ENCODE measurements around the gene CLRN3. TPM values are rescaled to one million over a fixed set of nuclear protein-coding genes. Genes with fewer than 3 reads are reported as not detected.

CLRN3 gene
- total and polyA plus RNA-seq, 4 donors: 6.3 TPM; not detected in 3

DNA sequence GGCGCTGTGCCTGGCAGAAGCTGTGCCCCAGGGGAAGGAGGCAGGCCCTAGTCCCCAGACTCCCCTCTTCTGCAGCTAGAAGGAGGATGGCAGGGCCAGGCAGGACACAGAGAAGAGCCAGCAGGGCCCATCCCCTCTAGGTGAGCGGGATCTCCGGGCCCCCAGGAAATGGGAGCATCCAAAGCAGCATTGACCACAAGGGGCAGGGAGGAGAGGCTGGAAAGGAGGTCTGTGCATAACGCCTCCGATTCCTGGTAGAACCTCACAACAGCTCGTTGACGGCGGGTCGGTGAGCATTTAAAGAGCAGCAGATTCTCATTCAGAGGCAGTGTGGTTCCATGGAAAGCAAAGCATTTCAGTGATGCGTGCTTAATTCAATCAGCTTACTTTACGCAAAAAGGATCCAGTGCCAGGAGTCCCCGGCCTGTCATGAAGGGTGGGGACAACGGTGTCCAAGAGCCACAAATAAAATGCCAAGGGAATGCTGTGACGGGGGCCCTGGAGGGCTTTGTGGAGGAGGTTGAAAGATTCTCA lies 41.0 kb downstream of the CLRN3 start:
- Histone ChIP-seq H3K27me3 (ENCODE audit: control insufficient read depth in 1 of 2, insufficient read depth in 2 of 2, low read length in 1 of 2) (no peaks in the 10 kb centered on the region), H3K27ac (ENCODE audit: low read depth in 1 of 2, low read length in 2 of 2) (no peak overlapping the region), H3K4me1 (ENCODE audit: control insufficient read depth in 1 of 2, insufficient read depth in 2 of 2, low read length in 2 of 2) (no peaks in the 10 kb centered on the region), H3K9me3 (ENCODE audit: control insufficient read depth, low read length) (no peaks in the 10 kb centered on the region), H3K36me3 (ENCODE audit: control insufficient read depth in 1 of 2, insufficient read depth in 2 of 2, low read length in 1 of 2) (no peaks in the 10 kb centered on the region), H3K4me3 (ENCODE audit: low read length in 2 of 2) (no peak overlapping the region)
- DNase-seq (no peak), ATAC-seq (ENCODE audit: low FRiP score) (no peak)
- 73 to 75% methylated on average over 14 of the region's 14 CpGs for WGBS, 2 donors
- intact Hi-C loops (cut with DNase I): no loop called here

- intact Hi-C loops (cut with DNase I): no loop called here
These were observed 41.8 kb downstream of the CLRN3 start for GRCh38 chr10:127850944-127851343.

DNA sequence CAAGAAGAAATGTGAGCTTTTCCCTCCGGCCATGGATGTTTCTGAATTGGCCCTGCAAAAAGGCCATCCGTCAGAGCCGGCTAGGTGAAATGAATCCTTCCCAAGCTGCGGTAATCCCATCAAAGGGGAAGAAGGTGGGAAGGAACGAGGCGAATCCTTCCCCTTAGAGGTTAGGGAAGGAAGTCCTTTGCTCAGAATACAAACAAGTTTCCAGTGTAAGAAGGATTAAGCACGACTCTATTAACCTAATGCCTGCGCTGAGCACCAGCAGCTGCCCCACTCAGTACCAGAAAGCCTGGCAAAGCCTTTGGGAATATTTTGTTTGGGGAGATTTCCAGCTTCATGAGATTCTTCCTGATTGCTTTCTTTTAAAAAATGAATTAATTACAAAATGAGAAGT lies 42.8 kb downstream of the CLRN3 start:
- ATAC-seq (ENCODE audit: low FRiP score) (no peak), DNase-seq (no peak)
- H3K36me3 ChIP-seq (ENCODE audit: control insufficient read depth in 1 of 2, insufficient read depth in 2 of 2, low read length in 1 of 2): no peaks in the 10 kb centered on the region
- no peak overlapping the region for H3K4me3 ChIP-seq (ENCODE audit: low read length in 2 of 2)
- intact Hi-C loops (cut with DNase I): no loop called here
- 42 to 50% methylated on average over 8 of the region's 8 CpGs for WGBS, 2 donors
- no peak overlapping the region for H3K27ac ChIP-seq (ENCODE audit: low read depth in 1 of 2, low read length in 2 of 2)
- H3K9me3 ChIP-seq (ENCODE audit: control insufficient read depth, low read length): no peaks in the 10 kb centered on the region
- H3K4me1 ChIP-seq (ENCODE audit: control insufficient read depth in 1 of 2, insufficient read depth in 2 of 2, low read length in 2 of 2): no peaks in the 10 kb centered on the region
- no peaks in the 10 kb centered on the region for H3K27me3 ChIP-seq (ENCODE audit: control insufficient read depth in 1 of 2, insufficient read depth in 2 of 2, low read length in 1 of 2)

More at GRCh38 chr10:127850944-127851343, 41.8 kb downstream of the CLRN3 start:
- Histone ChIP-seq H3K27ac (ENCODE audit: low read depth in 1 of 2, low read length in 2 of 2) (no peak overlapping the region), H3K4me3 (ENCODE audit: low read length in 2 of 2) (no peak overlapping the region), H3K36me3 (ENCODE audit: control insufficient read depth in 1 of 2, insufficient read depth in 2 of 2, low read length in 1 of 2) (no peaks in the 10 kb centered on the region), H3K9me3 (ENCODE audit: control insufficient read depth, low read length) (no peaks in the 10 kb centered on the region), H3K4me1 (ENCODE audit: control insufficient read depth in 1 of 2, insufficient read depth in 2 of 2, low read length in 2 of 2) (no peaks in the 10 kb centered on the region), H3K27me3 (ENCODE audit: control insufficient read depth in 1 of 2, insufficient read depth in 2 of 2, low read length in 1 of 2) (no peaks in the 10 kb centered on the region)
- no peak for ATAC-seq (ENCODE audit: low FRiP score)
- WGBS, 2 donors: 64 to 76% methylated on average over 10 of the region's 10 CpGs
- no peak for DNase-seq

- Histone ChIP-seq H3K9me3 (ENCODE audit: control insufficient read depth, low read length) (no peaks in the 10 kb centered on the region), H3K4me3 (ENCODE audit: low read length in 2 of 2) (no peak overlapping the region), H3K36me3 (ENCODE audit: control insufficient read depth in 1 of 2, insufficient read depth in 2 of 2, low read length in 1 of 2) (no peaks in the 10 kb centered on the region), H3K4me1 (ENCODE audit: control insufficient read depth in 1 of 2, insufficient read depth in 2 of 2, low read length in 2 of 2) (no peaks in the 10 kb centered on the region), H3K27me3 (ENCODE audit: control insufficient read depth in 1 of 2, insufficient read depth in 2 of 2, low read length in 1 of 2) (no peaks in the 10 kb centered on the region), H3K27ac (ENCODE audit: low read depth in 1 of 2, low read length in 2 of 2) (no peak overlapping the region)
- intact Hi-C loops (cut with DNase I): no loop called here
- ATAC-seq (ENCODE audit: low FRiP score) (no peak), DNase-seq (no peak)
- 89 to 94% methylated on average over 8 of the region's 8 CpGs for WGBS, 2 donors
These were observed 43.5 kb downstream of the CLRN3 start for GRCh38 chr10:127849224-127849623.

GRCh38 chr10:127848226-127848625 lies 44.5 kb downstream of the CLRN3 start:
- intact Hi-C loops (cut with DNase I): no loop called here
- H3K27me3 ChIP-seq (ENCODE audit: control insufficient read depth in 1 of 2, insufficient read depth in 2 of 2, low read length in 1 of 2): no peaks in the 10 kb centered on the region
- no peak for ATAC-seq (ENCODE audit: low FRiP score)
- H3K4me1 ChIP-seq (ENCODE audit: control insufficient read depth in 1 of 2, insufficient read depth in 2 of 2, low read length in 2 of 2): no peaks in the 10 kb centered on the region
- 86 to 92% methylated on average over 6 of the region's 6 CpGs for WGBS, 2 donors
- H3K36me3 ChIP-seq (ENCODE audit: control insufficient read depth in 1 of 2, insufficient read depth in 2 of 2, low read length in 1 of 2): no peaks in the 10 kb centered on the region
- no peak overlapping the region for H3K27ac ChIP-seq (ENCODE audit: low read depth in 1 of 2, low read length in 2 of 2)
- DNase-seq: no peak
- no peak overlapping the region for H3K4me3 ChIP-seq (ENCODE audit: low read length in 2 of 2)
- H3K9me3 ChIP-seq (ENCODE audit: control insufficient read depth, low read length): no peaks in the 10 kb centered on the region

DNA sequence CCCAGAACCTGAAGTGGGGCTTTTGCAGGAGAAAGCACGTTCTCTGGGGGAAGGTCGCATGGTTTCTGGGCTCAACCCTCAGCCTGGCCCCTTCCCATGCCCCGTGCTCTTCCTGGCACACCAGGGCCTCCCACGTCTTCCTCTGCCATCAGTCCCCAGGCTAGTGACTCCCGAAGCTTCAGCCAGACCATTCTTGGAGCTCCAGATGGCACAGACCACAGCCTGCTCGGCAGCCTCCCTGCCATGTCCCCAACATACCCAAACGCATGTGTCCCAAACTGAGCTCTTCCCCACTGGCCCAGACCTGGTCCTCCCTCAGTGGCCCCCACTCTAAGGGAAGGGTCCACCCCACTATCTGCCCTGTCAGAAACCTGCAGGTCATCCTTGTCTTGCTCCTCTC lies 47.0 kb downstream of the CLRN3 start:
- Histone ChIP-seq H3K4me1 (ENCODE audit: control insufficient read depth in 1 of 2, insufficient read depth in 2 of 2, low read length in 2 of 2) (no peaks in the 10 kb centered on the region), H3K27ac (ENCODE audit: low read depth in 1 of 2, low read length in 2 of 2) (no peak overlapping the region), H3K4me3 (ENCODE audit: low read length in 2 of 2) (no peak overlapping the region), H3K27me3 (ENCODE audit: control insufficient read depth in 1 of 2, insufficient read depth in 2 of 2, low read length in 1 of 2) (no peaks in the 10 kb centered on the region), H3K9me3 (ENCODE audit: control insufficient read depth, low read length) (no peaks in the 10 kb centered on the region), H3K36me3 (ENCODE audit: control insufficient read depth in 1 of 2, insufficient read depth in 2 of 2, low read length in 1 of 2) (no peaks in the 10 kb centered on the region)
- intact Hi-C loops (cut with DNase I): no loop called here
- WGBS, 2 donors: 57 to 60% methylated on average over 7 of the region's 7 CpGs
- no peak for DNase-seq
- ATAC-seq (ENCODE audit: low FRiP score): no peak

DNA sequence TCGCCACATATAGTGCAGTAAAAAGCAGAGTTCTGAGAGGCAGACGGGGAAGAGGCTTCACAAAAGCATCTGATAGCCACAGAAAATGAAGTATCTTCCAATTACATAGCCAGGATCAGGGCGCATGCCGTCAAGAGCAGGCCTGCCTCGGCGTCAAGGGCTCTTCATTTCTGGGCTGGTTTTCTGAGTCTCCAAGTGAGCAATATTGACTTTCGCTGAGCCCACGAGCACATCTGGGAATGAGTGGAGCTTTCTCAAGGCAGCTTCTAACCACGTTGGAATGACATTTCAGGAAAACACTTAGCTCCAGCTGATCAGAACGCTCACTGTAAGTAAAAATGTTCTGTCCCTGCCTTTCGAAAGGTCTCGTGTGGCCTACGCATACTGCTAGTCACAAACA lies 51.9 kb downstream of the CLRN3 start:
- intact Hi-C loops (cut with DNase I): no loop called here
- H3K4me1 ChIP-seq (ENCODE audit: control insufficient read depth in 1 of 2, insufficient read depth in 2 of 2, low read length in 2 of 2): no peaks in the 10 kb centered on the region
- no peaks in the 10 kb centered on the region for H3K36me3 ChIP-seq (ENCODE audit: control insufficient read depth in 1 of 2, insufficient read depth in 2 of 2, low read length in 1 of 2)
- ATAC-seq (ENCODE audit: low FRiP score) (no peak), DNase-seq (no peak)
- H3K4me3 ChIP-seq (ENCODE audit: low read length in 2 of 2): no peak overlapping the region
- no peaks in the 10 kb centered on the region for H3K27me3 ChIP-seq (ENCODE audit: control insufficient read depth in 1 of 2, insufficient read depth in 2 of 2, low read length in 1 of 2)
- H3K9me3 ChIP-seq (ENCODE audit: control insufficient read depth, low read length): no peaks in the 10 kb centered on the region
- 77 to 82% methylated on average over 13 of the region's 13 CpGs for WGBS, 2 donors
- H3K27ac ChIP-seq (ENCODE audit: low read depth in 1 of 2, low read length in 2 of 2): no peak overlapping the region

GRCh38 chr10:127836966-127837365 lies 55.8 kb downstream of the CLRN3 start:
- no peak for DNase-seq
- H3K27me3 ChIP-seq (ENCODE audit: control insufficient read depth in 1 of 2, insufficient read depth in 2 of 2, low read length in 1 of 2): no peaks in the 10 kb centered on the region
- H3K4me3 ChIP-seq (ENCODE audit: low read length in 2 of 2): no peak overlapping the region
- no peaks in the 10 kb centered on the region for H3K9me3 ChIP-seq (ENCODE audit: control insufficient read depth, low read length)
- ATAC-seq (ENCODE audit: low FRiP score): no peak
- intact Hi-C loops (cut with DNase I): no loop called here
- WGBS, 2 donors: 18 to 25% methylated on average over 6 of the region's 6 CpGs
- H3K36me3 ChIP-seq (ENCODE audit: control insufficient read depth in 1 of 2, insufficient read depth in 2 of 2, low read length in 1 of 2): no peaks in the 10 kb centered on the region
- H3K27ac ChIP-seq (ENCODE audit: low read depth in 1 of 2, low read length in 2 of 2): no peak overlapping the region
- no peaks in the 10 kb centered on the region for H3K4me1 ChIP-seq (ENCODE audit: control insufficient read depth in 1 of 2, insufficient read depth in 2 of 2, low read length in 2 of 2)

DNA sequence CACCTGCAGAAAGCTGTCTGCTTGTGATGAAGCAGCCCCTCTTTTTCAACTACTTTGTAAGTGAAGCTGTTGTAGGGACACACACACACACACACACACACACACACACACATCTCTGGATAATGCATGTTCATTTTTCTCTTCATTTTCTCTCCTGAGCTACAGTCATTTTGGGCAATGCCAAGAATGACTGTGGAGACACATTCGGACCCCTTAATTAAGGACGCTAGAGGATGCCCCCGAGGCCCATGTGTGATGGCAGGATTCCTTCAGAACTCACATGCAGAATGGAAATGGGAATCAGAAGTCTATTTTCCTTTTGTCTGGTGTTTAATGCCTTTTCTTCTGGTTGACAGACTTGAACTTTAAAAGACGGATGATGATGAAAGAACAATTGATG lies 56.6 kb downstream of the CLRN3 start:
- intact Hi-C loops (cut with DNase I): no loop called here
- Histone ChIP-seq H3K27ac (ENCODE audit: low read depth in 1 of 2, low read length in 2 of 2) (no peak overlapping the region), H3K4me1 (ENCODE audit: control insufficient read depth in 1 of 2, insufficient read depth in 2 of 2, low read length in 2 of 2) (no peaks in the 10 kb centered on the region), H3K27me3 (ENCODE audit: control insufficient read depth in 1 of 2, insufficient read depth in 2 of 2, low read length in 1 of 2) (no peaks in the 10 kb centered on the region), H3K4me3 (ENCODE audit: low read length in 2 of 2) (no peak overlapping the region), H3K36me3 (ENCODE audit: control insufficient read depth in 1 of 2, insufficient read depth in 2 of 2, low read length in 1 of 2) (no peaks in the 10 kb centered on the region), H3K9me3 (ENCODE audit: control insufficient read depth, low read length) (no peaks in the 10 kb centered on the region)
- no peak for DNase-seq
- no peak for ATAC-seq (ENCODE audit: low FRiP score)
- WGBS, 2 donors: 51 to 59% methylated on average over 4 of the region's 4 CpGs

All from aorta (tissue), 5 donors.